ENCODE data around the gene SLK. TPM values are rescaled to one million over a fixed set of nuclear protein-coding genes. Genes with fewer than 3 reads are reported as not detected.

Gene SLK
- total RNA-seq, 2 experiments from 2014 or later = 19.4 to 19.9 TPM

GRCh38 chr10:104077247-104077646 lies 110.3 kb downstream of the SLK start:
- ChIA-PET POLR2A (interaction anchor here (1.3 kb wide), 1 partner anchor 12 kb away, joined by 3 read pairs; no protein-coding TSS in a partner anchor), CTCF (ENCODE audit: unreplicated experiment) (interaction anchor here (0.6 kb wide), 1 partner anchor 885 kb away, joined by 4 read pairs; no protein-coding TSS in a partner anchor)
- H3K27ac ChIP-seq (ENCODE audit: low read depth, low read length, poor library complexity, severe bottlenecking) = no peak overlapping the region
- DNase-seq (ENCODE audit: low spot score) = no peak
- H3K4me2 ChIP-seq (ENCODE audit: low read length) = no peak overlapping the region
- no TSS peak for BruUV-seq (replicated peaks)
- H3K9me3 ChIP-seq (ENCODE audit: low read length) = no peaks in the 10 kb centered on the region
- no peak for TF ChIP-seq EZH2phosphoT487 (IDR thresholded peaks at IDR 0.05; ENCODE audit: borderline replicate concordance, low read depth, low read length)
- TF ChIP-seq CTCF (conservative IDR thresholded peaks at IDR 0.05; ENCODE audit: low read length) = no peak
- H2AFZ ChIP-seq (ENCODE audit: low read length) = no peak overlapping the region
- no peaks in the 10 kb centered on the region for H3K36me3 ChIP-seq (ENCODE audit: insufficient read depth, low read length)
- no peaks in the 10 kb centered on the region for H3K79me2 ChIP-seq (ENCODE audit: insufficient read depth, low read depth, low read length)
- H3K4me1 ChIP-seq (ENCODE audit: insufficient read depth, low read length, poor library complexity, severe bottlenecking) = no peaks in the 10 kb centered on the region
- H3K9me2 ChIP-seq (ENCODE audit: insufficient read depth, low read length) = no peaks in the 10 kb centered on the region
- H4K20me1 ChIP-seq (ENCODE audit: insufficient read depth, low read length) = no peaks in the 10 kb centered on the region
- intact Hi-C loops (cut with micrococcal nuclease; ENCODE audit: unreplicated experiment) = no loop called here
- no peak overlapping the region for H3K4me3 ChIP-seq (ENCODE audit: low read depth, low read length, poor library complexity, severe bottlenecking)

GRCh38 chr10:104077663-104078151 lies 110.8 kb downstream of the SLK start:
- TF ChIP-seq CTCF (conservative IDR thresholded peaks at IDR 0.05; ENCODE audit: low read length) (no peak), EZH2phosphoT487 (IDR thresholded peaks at IDR 0.05; ENCODE audit: borderline replicate concordance, low read depth, low read length) (no peak)
- H3K9me3 ChIP-seq (ENCODE audit: low read length) = no peaks in the 10 kb centered on the region
- POLR2A ChIA-PET = interaction anchor here (0.9 to 1.3 kb wide), 2 partner anchors 11 to 100 kb away, joined by 3 read pairs; no protein-coding TSS in a partner anchor
- no peak overlapping the region for H3K27ac ChIP-seq (ENCODE audit: low read depth, low read length, poor library complexity, severe bottlenecking)
- no peak for DNase-seq (ENCODE audit: low spot score)
- no peaks in the 10 kb centered on the region for H4K20me1 ChIP-seq (ENCODE audit: insufficient read depth, low read length)
- H3K4me3 ChIP-seq (ENCODE audit: low read depth, low read length, poor library complexity, severe bottlenecking) = no peak overlapping the region
- H3K79me2 ChIP-seq (ENCODE audit: insufficient read depth, low read depth, low read length) = no peaks in the 10 kb centered on the region
- H3K4me1 ChIP-seq (ENCODE audit: insufficient read depth, low read length, poor library complexity, severe bottlenecking) = no peaks in the 10 kb centered on the region
- no peaks in the 10 kb centered on the region for H3K36me3 ChIP-seq (ENCODE audit: insufficient read depth, low read length)
- no peak overlapping the region for H2AFZ ChIP-seq (ENCODE audit: low read length)
- H3K4me2 ChIP-seq (ENCODE audit: low read length) = no peak overlapping the region
- H3K9me2 ChIP-seq (ENCODE audit: insufficient read depth, low read length) = no peaks in the 10 kb centered on the region
- CTCF ChIA-PET (ENCODE audit: unreplicated experiment) = interaction anchor here (0.6 kb wide), 1 partner anchor 886 kb away, joined by 4 read pairs; no protein-coding TSS in a partner anchor
- intact Hi-C loops (cut with micrococcal nuclease; ENCODE audit: unreplicated experiment) = no loop called here
- BruUV-seq (replicated peaks) = no TSS peak

Small RNA genes lying within 50 kb of the gene (microRNA-seq; reads per million reads assigned to microRNA genes)
- not detected for gene MIR936 (ENCODE audit: borderline replicate concordance)

Small RNA genes lying within 50 kb of the gene (small RNA-seq; reads per million reads assigned to genes)
- gene RN7SL524P = not detected

Other genes starting within 250 kb of the SLK start
- 0.85 and 1.3 TPM in 2 replicates for gene SH3PXD2A, start 111.6 kb upstream of the SLK start, total RNA-seq (2014; rRNA removed; shearing (Covaris generic))
- 5.8 and 5.9 TPM in 2 replicates for gene SH3PXD2A, start 111.6 kb upstream of the SLK start, total RNA-seq (2022)
- gene STN1, start 49.0 kb upstream of the SLK start, total RNA-seq (2014; rRNA removed; shearing (Covaris generic)) = 19.5 and 20.9 TPM in 2 replicates
- 24.3 and 24.5 TPM in 2 replicates for gene STN1, start 49.0 kb upstream of the SLK start, total RNA-seq (2022)
- not detected in 2 replicates for gene COL17A1, start 118.7 kb downstream of the SLK start, total RNA-seq (2014; rRNA removed; shearing (Covaris generic))
- 0.15 and 0.17 TPM in 2 replicates for gene COL17A1, start 118.7 kb downstream of the SLK start, total RNA-seq (2022)
- gene SFR1, start 155.0 kb downstream of the SLK start, total RNA-seq (2014; rRNA removed; shearing (Covaris generic)) = 6.9 and 14.8 TPM in 2 replicates
- gene SFR1, start 155.0 kb downstream of the SLK start, total RNA-seq (2022) = 13.9 and 18.0 TPM in 2 replicates